Hepatocyte (in vitro differentiated cells): ENCODE data around the gene RAB3D. TPM values are rescaled to one million over a fixed set of nuclear protein-coding genes. Genes with fewer than 3 reads are reported as not detected.
A peak's percentile ranks its signal among the peaks of the same experiment; 100 is the strongest.
"Not testable (repeated sequence)": the region's sequence is repeated elsewhere in the genome, so short reads cannot be mapped to it uniquely, and the experiment has no call there.

Experiments
- DNase-seq: peaks from one replicate; pipeline ENCODE4 v3.0.0-alpha.2; 2016; ENCODE audit warnings: low spot score
- H2AFZ ChIP-seq: fragments of 200-600 bp; sonication (generic); 2 replicates; pipeline ENCODE4 v1.6.0; 2016; ENCODE audit warnings: antibody characterized with exemption, mild to moderate bottlenecking
- H3K27ac ChIP-seq: fragments of 200-600 bp; sonication (generic); 2 replicates; pipeline ENCODE4 v1.5.1; 2016; ENCODE audit warnings: mild to moderate bottlenecking
- H3K27me3 ChIP-seq: fragments of 200-600 bp; sonication (generic); 2 replicates; pipeline ENCODE4 v1.6.1; 2016
- H3K36me3 ChIP-seq: fragments of 200-600 bp; sonication (generic); replicated peaks from 2 replicates; pipeline ENCODE4 v1.5.1; 2016; ENCODE audit warnings: low read depth; ENCODE audit not compliant: insufficient read depth
- H3K4me1 ChIP-seq: fragments of 200-600 bp; sonication (generic); 2 replicates; pipeline ENCODE4 v1.5.1; 2016; ENCODE audit warnings: mild to moderate bottlenecking, moderate library complexity; ENCODE audit not compliant: insufficient read depth
- H3K4me2 ChIP-seq: fragments of 200-600 bp; sonication (generic); 2 replicates; pipeline ENCODE4 v1.6.0; 2016
- H3K4me3 ChIP-seq: fragments of 200-600 bp; sonication (generic); 2 replicates; pipeline ENCODE4 v1.5.1; 2016; ENCODE audit warnings: mild to moderate bottlenecking
- H3K79me2 ChIP-seq: fragments of 200-600 bp; sonication (generic); 2 replicates; pipeline ENCODE4 v1.6.0; 2017; ENCODE audit warnings: mild to moderate bottlenecking
- H3K9me2 ChIP-seq: fragments of 200-600 bp; sonication (generic); replicated peaks from 2 replicates; pipeline ENCODE4 v1.6.0; 2017; ENCODE audit warnings: mild to moderate bottlenecking; ENCODE audit not compliant: insufficient read depth
- H3K9me3 ChIP-seq: fragments of 200-600 bp; sonication (generic); 2 replicates; pipeline ENCODE4 v1.5.1; 2016; ENCODE audit warnings: low read depth, mild to moderate bottlenecking
- H4K20me1 ChIP-seq: fragments of 200-600 bp; sonication (generic); 2 replicates; pipeline ENCODE4 v1.6.0; 2016; ENCODE audit warnings: mild to moderate bottlenecking; ENCODE audit not compliant: insufficient read depth, poor library complexity, severe bottlenecking
- EZH2 ChIP-seq: fragments of 200-600 bp; sonication (generic); IDR thresholded peaks from 2 replicates; pipeline ENCODE4 v1.6.1; 2016; ENCODE audit warnings: antibody characterized with exemption, mild to moderate bottlenecking, borderline replicate concordance
- EZH2phosphoT487 ChIP-seq: fragments of 200-600 bp; sonication (generic); IDR thresholded peaks from one replicate; pipeline ENCODE4 v1.6.1; 2018; ENCODE audit warnings: antibody characterized with exemption, mild to moderate bottlenecking, low read depth, moderate library complexity; ENCODE audit not compliant: unreplicated experiment, severe bottlenecking
- WGBS: methylation state at CpG from one replicate; pipeline ENCODE4 v1.1.6; 2016; ENCODE audit warnings: low lambda C conversion rate; ENCODE audit errors: missing lambda C conversion rate; 5-methylcytosine and 5-hydroxymethylcytosine counted together
- polyA plus RNA-seq: library from polyadenylated mRNA; unstranded; fragments of >200 nt; fragmentation: Nextera tagmentation; extraction: Ambion mirVana; gene quantifications from 2 replicates; pipeline ENCODE4 v1.2.1, GENCODE V29; 2016
- total RNA-seq: library from RNA; depleted of rRNA; stranded (reverse); fragments of >200 nt; gene quantifications from 2 replicates; pipeline ENCODE4 v1.2.3, GENCODE V29; 2014
- TF ChIP-seq, protein P1 (sequence below): fragments of 200-600 bp; sonication (generic); IDR thresholded peaks from 2 replicates; pipeline ENCODE4 v1.5.1; 2016; ENCODE audit warnings: antibody characterized with exemption, mild to moderate bottlenecking; ENCODE audit not compliant: poor library complexity

Gene RAB3D
- total and polyA plus RNA-seq, 2 experiments from 2014 or later: 32.6 to 63.7 TPM

DNA sequence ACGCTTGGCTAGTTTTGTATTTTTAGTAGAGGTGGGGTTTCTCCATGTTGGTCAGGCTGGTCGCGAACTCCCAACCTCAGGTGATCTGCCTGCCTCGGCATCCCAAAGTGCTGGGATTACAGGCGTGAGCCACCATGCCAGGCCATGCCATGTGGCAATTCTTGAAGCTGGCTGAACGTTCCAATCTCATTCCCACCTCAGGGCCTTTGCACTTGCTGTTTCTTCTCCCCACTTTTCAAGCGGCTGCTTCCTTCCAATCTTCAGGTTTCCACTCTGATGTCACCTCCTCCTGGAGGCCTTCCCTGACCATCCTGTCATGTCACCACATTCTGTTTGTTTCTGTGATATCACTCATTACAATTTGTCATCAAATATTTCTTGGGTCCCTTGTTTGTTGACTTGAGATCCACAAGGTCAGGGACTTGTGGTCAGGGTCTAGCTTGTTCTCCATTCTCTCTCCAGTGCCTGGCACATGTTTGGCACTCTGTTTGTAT lies 40.4 kb upstream of the RAB3D start:
- H3K4me1 ChIP-seq: peaks cover 18% of the 10 kb centered on the region
- H2AFZ ChIP-seq: no peak overlapping the region
- H4K20me1 ChIP-seq: no peaks in the 10 kb centered on the region
- H3K27ac ChIP-seq: no peak overlapping the region
- TF ChIP-seq, protein P1, sequence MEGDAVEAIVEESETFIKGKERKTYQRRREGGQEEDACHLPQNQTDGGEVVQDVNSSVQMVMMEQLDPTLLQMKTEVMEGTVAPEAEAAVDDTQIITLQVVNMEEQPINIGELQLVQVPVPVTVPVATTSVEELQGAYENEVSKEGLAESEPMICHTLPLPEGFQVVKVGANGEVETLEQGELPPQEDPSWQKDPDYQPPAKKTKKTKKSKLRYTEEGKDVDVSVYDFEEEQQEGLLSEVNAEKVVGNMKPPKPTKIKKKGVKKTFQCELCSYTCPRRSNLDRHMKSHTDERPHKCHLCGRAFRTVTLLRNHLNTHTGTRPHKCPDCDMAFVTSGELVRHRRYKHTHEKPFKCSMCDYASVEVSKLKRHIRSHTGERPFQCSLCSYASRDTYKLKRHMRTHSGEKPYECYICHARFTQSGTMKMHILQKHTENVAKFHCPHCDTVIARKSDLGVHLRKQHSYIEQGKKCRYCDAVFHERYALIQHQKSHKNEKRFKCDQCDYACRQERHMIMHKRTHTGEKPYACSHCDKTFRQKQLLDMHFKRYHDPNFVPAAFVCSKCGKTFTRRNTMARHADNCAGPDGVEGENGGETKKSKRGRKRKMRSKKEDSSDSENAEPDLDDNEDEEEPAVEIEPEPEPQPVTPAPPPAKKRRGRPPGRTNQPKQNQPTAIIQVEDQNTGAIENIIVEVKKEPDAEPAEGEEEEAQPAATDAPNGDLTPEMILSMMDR: no peak
- TF ChIP-seq EZH2 (no peak), EZH2phosphoT487 (no peak)
- H3K36me3 ChIP-seq: no peaks in the 10 kb centered on the region
- H3K9me2 ChIP-seq: no peaks in the 10 kb centered on the region
- H3K27me3 ChIP-seq: no peaks in the 10 kb centered on the region
- H3K79me2 ChIP-seq: peaks cover 10% of the 10 kb centered on the region
- no peak overlapping the region for H3K4me2 ChIP-seq
- H3K9me3 ChIP-seq: no peaks in the 10 kb centered on the region
- 98% methylated on average over 7 of the region's 7 CpGs for WGBS
- DNase-seq: no peak
- H3K4me3 ChIP-seq: no peak overlapping the region

- Histone ChIP-seq H3K4me1 (peaks cover 18% of the 10 kb centered on the region), H3K79me2 (peaks cover 10% of the 10 kb centered on the region)
- H3K36me3 ChIP-seq, H3K27me3 ChIP-seq, H2AFZ ChIP-seq, H3K27ac ChIP-seq, H3K4me3 ChIP-seq, H3K9me3 ChIP-seq, H4K20me1 ChIP-seq, DNase-seq, H3K4me2 ChIP-seq, H3K9me2 ChIP-seq: not testable (repeated sequence)
- 92% methylated on average over 13 of the region's 14 CpGs for WGBS
Measured at GRCh38 chr19:11379269-11379845, 39.9 kb upstream of the RAB3D start.

DNA sequence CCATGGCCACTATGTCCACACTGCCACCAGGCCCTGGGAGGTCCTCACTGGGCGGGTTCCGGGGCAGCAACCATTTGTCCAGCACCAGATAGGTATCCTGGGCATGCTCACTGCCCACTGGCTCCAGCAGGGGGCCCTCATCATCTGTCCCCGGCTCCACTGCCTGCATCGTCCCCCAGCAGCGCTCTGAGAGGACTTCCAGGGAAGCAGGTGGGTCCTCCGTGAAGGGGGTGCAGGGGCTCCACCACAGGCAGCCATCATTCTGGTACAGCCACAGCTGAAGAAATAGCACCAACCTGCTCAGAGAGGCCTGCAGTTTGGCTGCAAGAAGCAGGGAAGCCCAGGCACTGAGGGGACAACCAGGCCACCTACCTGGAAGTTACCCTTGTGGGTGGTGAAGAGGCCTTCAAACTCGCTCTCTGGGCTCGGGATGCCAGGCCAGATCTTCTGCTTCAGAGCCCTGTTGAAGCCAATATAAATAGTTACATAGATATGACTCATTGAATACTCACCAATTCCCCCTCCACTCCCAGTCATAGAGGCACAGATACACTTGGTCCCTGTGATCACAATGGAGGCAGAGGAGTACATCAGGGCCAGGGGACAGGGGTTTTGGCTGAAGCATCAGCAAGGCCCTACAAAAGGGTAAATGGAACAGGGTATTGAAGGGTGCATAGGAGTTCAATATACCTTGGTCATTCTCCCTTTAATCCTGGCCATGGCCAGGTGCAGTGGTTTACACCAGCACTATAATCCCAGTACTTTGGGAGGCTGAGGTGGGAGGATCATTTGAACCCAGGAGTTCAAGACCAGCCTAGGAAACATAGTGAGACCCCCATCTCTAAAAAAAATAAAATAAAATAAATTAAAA lies 39.1 kb upstream of the RAB3D start:
- H2AFZ ChIP-seq: no peak overlapping the region
- peak; percentile 69 for DNase-seq
- WGBS: 64% methylated on average over 8 of the region's 8 CpGs
- no peaks in the 10 kb centered on the region for H3K36me3 ChIP-seq
- H3K4me2 ChIP-seq: no peak overlapping the region
- no peak overlapping the region for H3K4me3 ChIP-seq
- H4K20me1 ChIP-seq: no peaks in the 10 kb centered on the region
- H3K9me2 ChIP-seq: no peaks in the 10 kb centered on the region
- H3K4me1 ChIP-seq: peaks cover 24% of the 10 kb centered on the region
- H3K27ac ChIP-seq: no peak overlapping the region
- H3K27me3 ChIP-seq: no peaks in the 10 kb centered on the region
- no peaks in the 10 kb centered on the region for H3K9me3 ChIP-seq
- H3K79me2 ChIP-seq: peaks cover 10% of the 10 kb centered on the region
- TF ChIP-seq EZH2: no peak
- TF ChIP-seq, protein P1: peak; percentile 55

GRCh38 chr19:11377756-11378155 lies 38.3 kb upstream of the RAB3D start:
- Histone ChIP-seq H4K20me1 (no peaks in the 10 kb centered on the region), H2AFZ (no peak overlapping the region), H3K9me2 (no peaks in the 10 kb centered on the region), H3K27me3 (no peaks in the 10 kb centered on the region), H3K9me3 (no peaks in the 10 kb centered on the region), H3K4me2 (no peak overlapping the region), H3K4me1 (peaks cover 22% of the 10 kb centered on the region), H3K27ac (no peak overlapping the region), H3K4me3 (no peak overlapping the region), H3K36me3 (no peaks in the 10 kb centered on the region), H3K79me2 (peaks cover 10% of the 10 kb centered on the region)
- WGBS: 98% methylated on average over 3 of the region's 3 CpGs
- DNase-seq: no peak
- no peak for TF ChIP-seq EZH2
- TF ChIP-seq EZH2phosphoT487: no peak
- TF ChIP-seq, protein P1: no peak
